ENCODE measurements around the gene TIMP3. TPM values are rescaled to one million over a fixed set of nuclear protein-coding genes. Genes with fewer than 3 reads are reported as not detected.

Gene TIMP3
- total RNA-seq, 2 donors from 2014 or later, result 0.07 TPM; not detected in 1

GRCh38 chr22:32850591-32851517 is 49.3 kb downstream of the TIMP3 start:
- H3K4me1 Mint-ChIP-seq (ENCODE audit: low read depth), result no peaks in the 10 kb centered on the region
- H3K9me3 Mint-ChIP-seq, result no peaks in the 10 kb centered on the region
- no peak overlapping the region for H3K4me3 Mint-ChIP-seq
- H3K36me3 Mint-ChIP-seq (ENCODE audit: insufficient read depth in 2 of 2), result no peaks in the 10 kb centered on the region
- ATAC-seq (replicated peaks in 1 of 2), result no peak
- no peak overlapping the region for H3K27ac Mint-ChIP-seq
- peaks cover 12% of the 10 kb centered on the region for H3K27me3 Mint-ChIP-seq (ENCODE audit: low read depth)
- DNase-seq, result no peak

- peaks cover 12% of the 10 kb centered on the region for H3K27me3 Mint-ChIP-seq (ENCODE audit: low read depth)
- no peak overlapping the region for H3K27ac Mint-ChIP-seq
- DNase-seq (no peak), ATAC-seq (replicated peaks in 1 of 2) (no peak)
- no peaks in the 10 kb centered on the region for H3K36me3 Mint-ChIP-seq (ENCODE audit: insufficient read depth in 2 of 2)
- H3K4me1 Mint-ChIP-seq (ENCODE audit: low read depth), result no peaks in the 10 kb centered on the region
- H3K9me3 Mint-ChIP-seq, result no peaks in the 10 kb centered on the region
- H3K4me3 Mint-ChIP-seq, result no peak overlapping the region
These were observed 51.1 kb downstream of the TIMP3 start for GRCh38 chr22:32852395-32853251.

GRCh38 chr22:32853662-32854061 is 52.2 kb downstream of the TIMP3 start:
- H3K9me3 Mint-ChIP-seq, result no peaks in the 10 kb centered on the region
- no peaks in the 10 kb centered on the region for H3K4me1 Mint-ChIP-seq (ENCODE audit: low read depth)
- no peaks in the 10 kb centered on the region for H3K36me3 Mint-ChIP-seq (ENCODE audit: insufficient read depth in 2 of 2)
- no peak overlapping the region for H3K27ac Mint-ChIP-seq
- no peak overlapping the region for H3K4me3 Mint-ChIP-seq
- H3K27me3 Mint-ChIP-seq (ENCODE audit: low read depth), result peaks cover 2% of the 10 kb centered on the region
- DNase-seq, result no peak
- no peak for ATAC-seq (replicated peaks in 1 of 2)

GRCh38 chr22:32854351-32854804 is 52.9 kb downstream of the TIMP3 start:
- no peaks in the 10 kb centered on the region for H3K4me1 Mint-ChIP-seq (ENCODE audit: low read depth)
- H3K9me3 Mint-ChIP-seq, result no peaks in the 10 kb centered on the region
- H3K27ac Mint-ChIP-seq, result no peak overlapping the region
- no peaks in the 10 kb centered on the region for H3K27me3 Mint-ChIP-seq (ENCODE audit: low read depth)
- H3K36me3 Mint-ChIP-seq (ENCODE audit: insufficient read depth in 2 of 2), result no peaks in the 10 kb centered on the region
- ATAC-seq (replicated peaks in 1 of 2) (no peak), DNase-seq (no peak)
- H3K4me3 Mint-ChIP-seq, result no peak overlapping the region

- Mint-ChIP-seq H3K36me3 (ENCODE audit: insufficient read depth in 2 of 2) (no peaks in the 10 kb centered on the region), H3K27me3 (ENCODE audit: low read depth) (no peaks in the 10 kb centered on the region), H3K27ac (no peak overlapping the region), H3K4me3 (no peak overlapping the region), H3K4me1 (ENCODE audit: low read depth) (no peaks in the 10 kb centered on the region), H3K9me3 (no peaks in the 10 kb centered on the region)
- DNase-seq, result no peak
- ATAC-seq (replicated peaks in 1 of 2), result no peak
These were observed 53.7 kb downstream of the TIMP3 start for GRCh38 chr22:32855045-32855756.

- H3K4me1 Mint-ChIP-seq (ENCODE audit: low read depth), result no peaks in the 10 kb centered on the region
- H3K36me3 Mint-ChIP-seq (ENCODE audit: insufficient read depth in 2 of 2), result no peaks in the 10 kb centered on the region
- DNase-seq (no peak), ATAC-seq (replicated peaks in 1 of 2) (no peak)
- H3K9me3 Mint-ChIP-seq, result no peaks in the 10 kb centered on the region
- H3K27ac Mint-ChIP-seq, result no peak overlapping the region
- H3K27me3 Mint-ChIP-seq (ENCODE audit: low read depth), result no peaks in the 10 kb centered on the region
- H3K4me3 Mint-ChIP-seq, result no peak overlapping the region
These were observed 56.7 kb downstream of the TIMP3 start for GRCh38 chr22:32858121-32858703.

GRCh38 chr22:32858957-32859356 is 57.5 kb downstream of the TIMP3 start:
- DNase-seq, result no peak
- Mint-ChIP-seq H3K4me1 (ENCODE audit: low read depth) (no peaks in the 10 kb centered on the region), H3K9me3 (no peaks in the 10 kb centered on the region), H3K4me3 (no peak overlapping the region), H3K36me3 (ENCODE audit: insufficient read depth in 2 of 2) (no peaks in the 10 kb centered on the region), H3K27ac (no peak overlapping the region), H3K27me3 (ENCODE audit: low read depth) (no peaks in the 10 kb centered on the region)
- ATAC-seq (replicated peaks in 1 of 2), result no peak

- DNase-seq (no peak), ATAC-seq (replicated peaks in 1 of 2) (no peak)
- no peaks in the 10 kb centered on the region for H3K27me3 Mint-ChIP-seq (ENCODE audit: low read depth)
- H3K9me3 Mint-ChIP-seq, result no peaks in the 10 kb centered on the region
- H3K27ac Mint-ChIP-seq, result no peak overlapping the region
- H3K4me3 Mint-ChIP-seq, result no peak overlapping the region
- H3K36me3 Mint-ChIP-seq (ENCODE audit: insufficient read depth in 2 of 2), result no peaks in the 10 kb centered on the region
- H3K4me1 Mint-ChIP-seq (ENCODE audit: low read depth), result no peaks in the 10 kb centered on the region
These were observed 58.2 kb downstream of the TIMP3 start for GRCh38 chr22:32859743-32860142.

- Mint-ChIP-seq H3K27ac (no peak overlapping the region), H3K36me3 (ENCODE audit: insufficient read depth in 2 of 2) (no peaks in the 10 kb centered on the region), H3K9me3 (no peaks in the 10 kb centered on the region), H3K4me3 (no peak overlapping the region), H3K4me1 (ENCODE audit: low read depth) (no peaks in the 10 kb centered on the region), H3K27me3 (ENCODE audit: low read depth) (no peaks in the 10 kb centered on the region)
- ATAC-seq (replicated peaks in 1 of 2) (no peak), DNase-seq (no peak)
These were observed 59.8 kb downstream of the TIMP3 start for GRCh38 chr22:32861330-32861729.

- H3K4me3 Mint-ChIP-seq, result no peak overlapping the region
- no peaks in the 10 kb centered on the region for H3K27me3 Mint-ChIP-seq (ENCODE audit: low read depth)
- H3K9me3 Mint-ChIP-seq, result no peaks in the 10 kb centered on the region
- H3K36me3 Mint-ChIP-seq (ENCODE audit: insufficient read depth in 2 of 2), result no peaks in the 10 kb centered on the region
- DNase-seq, result no peak
- no peak for ATAC-seq (replicated peaks in 1 of 2)
- H3K27ac Mint-ChIP-seq, result no peak overlapping the region
- no peaks in the 10 kb centered on the region for H3K4me1 Mint-ChIP-seq (ENCODE audit: low read depth)
These were observed 60.6 kb downstream of the TIMP3 start for GRCh38 chr22:32862083-32862482.

- Mint-ChIP-seq H3K4me3 (no peak overlapping the region), H3K9me3 (no peaks in the 10 kb centered on the region), H3K27me3 (ENCODE audit: low read depth) (no peaks in the 10 kb centered on the region), H3K27ac (no peak overlapping the region), H3K36me3 (ENCODE audit: insufficient read depth in 2 of 2) (no peaks in the 10 kb centered on the region), H3K4me1 (ENCODE audit: low read depth) (no peaks in the 10 kb centered on the region)
- DNase-seq, result no peak
- ATAC-seq (replicated peaks in 1 of 2), result no peak
These were observed 61.6 kb downstream of the TIMP3 start for GRCh38 chr22:32862936-32863661.

- Mint-ChIP-seq H3K36me3 (ENCODE audit: insufficient read depth in 2 of 2) (no peaks in the 10 kb centered on the region), H3K4me3 (no peak overlapping the region), H3K27me3 (ENCODE audit: low read depth) (no peaks in the 10 kb centered on the region), H3K27ac (no peak overlapping the region), H3K9me3 (no peaks in the 10 kb centered on the region), H3K4me1 (ENCODE audit: low read depth) (no peaks in the 10 kb centered on the region)
- DNase-seq (no peak), ATAC-seq (replicated peaks in 1 of 2) (no peak)
These were observed 62.5 kb downstream of the TIMP3 start for GRCh38 chr22:32864041-32864440.

All from activated T-cell treated with anti-CD3 and anti-CD28 coated beads, Interleukin-2, amount 50 U/mL, for 72 hours (primary cell).